Embryonic facial prominence (tissue), 1 donor: Measurements from ENCODE around the gene TTI1.
"Not testable (repeated sequence)": the region's sequence is repeated elsewhere in the genome, so short reads cannot be mapped to it uniquely, and the experiment has no call there.

Experiments used
- DNase-seq: peaks from one replicate; pipeline ENCODE4 v3.0.0-alpha.2; 2016; ENCODE audit errors: extremely low spot score

TTI1 gene

DNA sequence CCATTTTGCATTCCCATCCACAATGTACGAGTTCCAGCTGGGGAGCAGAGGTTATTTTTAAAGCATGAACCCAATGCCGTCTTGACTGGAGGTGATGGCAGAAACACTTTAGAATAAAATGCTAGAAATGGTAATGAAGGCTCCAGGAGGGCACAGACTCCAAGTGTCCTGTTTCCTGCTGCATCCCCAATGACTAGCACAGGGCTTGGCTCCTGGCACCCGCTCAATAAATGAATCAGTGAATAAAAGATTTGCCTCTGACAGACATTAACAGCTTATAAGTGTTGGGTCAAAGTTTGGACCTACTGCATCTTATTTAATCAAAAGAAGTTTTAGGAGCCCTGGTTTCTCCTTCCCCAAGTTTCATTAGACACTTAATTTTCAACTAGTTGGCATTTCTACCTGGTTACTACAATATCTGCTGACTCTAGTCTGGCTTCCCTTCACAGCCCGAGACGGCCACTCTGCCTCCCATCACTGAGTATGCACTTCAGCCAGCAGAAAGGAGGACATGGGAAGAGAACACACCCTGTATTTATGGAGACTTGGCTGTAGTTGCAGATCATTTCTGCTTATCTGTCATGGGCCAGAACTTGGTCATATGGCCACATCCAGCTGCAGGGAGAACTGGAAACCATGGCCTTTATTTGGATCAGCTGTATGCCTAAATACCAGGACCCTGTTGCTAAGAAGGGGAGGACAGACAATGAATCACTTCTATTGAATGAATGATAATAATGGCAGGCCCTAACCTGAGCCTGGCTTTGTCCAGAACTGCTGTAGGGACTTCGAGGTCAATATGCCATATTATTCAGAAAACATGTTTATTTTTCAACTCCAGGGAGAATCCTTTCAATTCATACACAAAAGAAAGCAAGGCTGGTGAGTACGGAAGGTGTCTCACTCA, 63.1 kb downstream of the TTI1 start:
- no peak for DNase-seq

GRCh38 chr20:37968841-37969401, 64.3 kb downstream of the TTI1 start:
- no peak for DNase-seq

DNA sequence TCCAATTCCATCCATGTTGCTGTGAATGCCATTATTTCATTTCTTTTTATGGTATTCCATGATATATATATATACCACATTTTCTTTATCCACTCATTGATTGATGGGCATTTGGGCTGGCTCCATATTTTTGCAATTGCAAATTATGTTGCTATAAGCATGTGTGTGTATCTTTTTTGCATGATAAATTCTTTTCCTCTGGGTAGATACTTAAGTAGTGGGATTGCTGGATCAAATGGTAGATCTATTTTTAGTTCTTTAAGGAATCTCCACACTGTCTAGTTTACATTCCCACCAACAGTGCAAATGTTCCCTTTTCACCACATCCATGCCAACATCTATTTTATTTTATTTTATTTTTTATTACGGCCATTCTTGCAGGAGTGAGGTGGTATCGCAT, 69.8 kb downstream of the TTI1 start:
- not testable (repeated sequence) for DNase-seq

DNA sequence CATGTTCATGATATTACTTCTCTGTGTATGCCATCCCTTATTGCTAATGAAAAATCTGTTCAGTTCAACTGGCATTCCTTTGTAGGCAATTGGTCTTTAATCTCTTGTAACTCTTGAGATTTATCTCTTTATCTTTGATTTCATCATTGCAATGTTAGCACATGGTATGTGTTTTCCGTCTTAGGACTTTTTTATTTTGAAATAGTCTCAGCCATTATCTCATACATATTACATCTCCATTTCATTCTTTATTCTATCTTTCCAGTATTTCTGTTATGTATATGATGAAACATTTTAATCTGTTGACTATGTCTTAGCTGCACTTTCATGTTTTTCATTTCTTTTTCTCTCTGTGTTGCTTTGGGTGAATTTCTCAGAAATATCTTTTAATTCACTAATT, 72.2 kb downstream of the TTI1 start:
- DNase-seq: no peak

DNA sequence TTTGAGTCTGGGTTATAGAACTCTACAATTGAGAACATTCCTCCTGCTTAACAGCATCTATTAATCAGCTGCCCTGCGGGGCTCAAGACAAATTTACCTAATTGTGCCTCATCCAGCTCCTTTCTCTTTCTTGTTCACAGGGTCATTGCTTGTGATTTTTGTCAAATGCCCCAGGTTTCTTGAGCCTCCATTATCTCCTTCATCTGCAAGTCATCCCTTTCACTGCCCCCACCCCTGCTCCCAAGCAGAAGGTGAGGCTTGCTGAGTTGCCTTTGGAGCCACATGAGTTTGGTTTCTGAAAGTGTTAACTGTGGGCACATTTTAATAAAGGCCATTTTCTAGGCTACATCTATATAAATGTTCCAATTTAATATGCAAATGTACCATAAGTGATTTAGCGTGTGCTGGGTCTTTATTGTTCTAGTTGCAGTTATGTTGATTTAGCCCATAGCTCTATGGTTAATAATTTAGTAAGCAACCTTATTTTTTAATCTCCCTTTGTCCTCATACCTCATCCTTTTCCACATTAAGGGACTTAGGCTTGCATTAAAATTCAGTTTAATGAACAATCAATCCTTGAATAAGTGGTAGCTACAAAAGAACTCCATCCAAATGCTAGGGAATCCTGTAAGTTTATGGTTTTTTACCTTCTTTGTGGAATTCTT, 74.3 kb downstream of the TTI1 start:
- DNase-seq: no peak

- DNase-seq: no peak
These were observed 77.1 kb downstream of the TTI1 start for GRCh38 chr20:37956107-37956585.

DNA sequence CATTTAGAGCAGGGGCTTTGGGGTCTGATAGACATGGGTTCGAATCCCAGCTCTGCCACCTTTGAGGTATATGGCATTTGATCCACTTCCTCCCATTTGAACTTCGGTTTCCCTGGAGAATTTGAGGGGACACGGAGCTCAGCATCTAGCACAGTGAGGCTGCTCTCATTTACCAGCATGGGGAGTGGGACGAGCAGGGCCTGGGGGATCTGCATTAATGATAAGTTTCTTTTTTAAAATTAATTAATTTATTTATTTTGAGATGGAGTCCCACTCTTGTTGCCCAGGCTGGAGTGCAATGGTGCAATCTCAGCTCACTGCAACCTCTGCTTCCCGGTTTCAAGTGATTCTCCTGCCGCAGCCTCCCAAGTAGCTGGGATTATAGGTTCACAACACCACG, 77.7 kb downstream of the TTI1 start:
- no peak for DNase-seq

GRCh38 chr20:37954626-37955025, 78.6 kb downstream of the TTI1 start:
- no peak for DNase-seq

GRCh38 chr20:37954190-37954589, 79.1 kb downstream of the TTI1 start:
- no peak for DNase-seq

DNA sequence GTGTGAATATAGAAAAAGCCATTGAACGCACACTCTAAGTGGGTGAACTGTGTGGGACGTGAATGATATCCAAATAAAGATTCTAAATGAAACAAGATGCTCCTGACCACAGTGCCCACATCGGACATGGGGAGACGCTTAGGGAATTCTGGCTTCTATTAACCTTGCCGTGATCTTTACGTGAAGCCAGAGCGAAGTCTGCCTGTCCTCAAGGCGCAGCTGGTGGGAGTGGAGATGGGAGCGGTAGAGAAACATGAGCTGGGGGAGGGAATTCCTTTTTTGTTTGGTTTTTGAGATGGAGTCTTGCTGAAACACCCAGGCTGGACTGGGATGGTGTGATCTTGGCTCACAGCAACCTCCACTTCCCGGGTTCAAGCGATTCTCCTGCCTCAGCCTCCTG, 84.3 kb downstream of the TTI1 start:
- DNase-seq: no peak

- no peak for DNase-seq
These were observed 85.3 kb downstream of the TTI1 start for GRCh38 chr20:37947943-37948342.

- DNase-seq: no peak
These were observed 86.3 kb downstream of the TTI1 start for GRCh38 chr20:37946946-37947345.

DNA sequence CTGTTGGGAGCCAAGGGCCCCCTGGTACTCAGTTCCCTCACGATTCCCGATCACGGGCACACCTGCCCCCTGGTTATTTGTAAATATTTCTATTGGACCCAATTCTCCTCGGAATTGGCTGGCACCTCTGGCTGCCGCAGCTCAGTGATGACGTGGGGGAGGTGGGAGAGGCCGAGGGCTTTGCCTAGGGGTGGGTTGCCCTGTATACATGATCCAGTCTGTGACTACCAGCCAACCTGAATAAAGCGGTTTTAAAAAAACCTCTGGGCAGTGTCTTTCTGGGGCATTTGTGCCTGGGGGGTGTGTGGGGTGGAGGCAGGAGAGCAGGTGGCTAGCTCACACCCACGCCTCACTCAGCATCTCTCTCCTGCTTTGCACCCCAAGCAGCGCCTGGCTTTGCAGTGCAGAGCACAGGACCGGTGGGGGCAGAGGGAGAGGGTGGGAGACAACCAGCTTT, 88.1 kb downstream of the TTI1 start:
- DNase-seq: no peak

DNA sequence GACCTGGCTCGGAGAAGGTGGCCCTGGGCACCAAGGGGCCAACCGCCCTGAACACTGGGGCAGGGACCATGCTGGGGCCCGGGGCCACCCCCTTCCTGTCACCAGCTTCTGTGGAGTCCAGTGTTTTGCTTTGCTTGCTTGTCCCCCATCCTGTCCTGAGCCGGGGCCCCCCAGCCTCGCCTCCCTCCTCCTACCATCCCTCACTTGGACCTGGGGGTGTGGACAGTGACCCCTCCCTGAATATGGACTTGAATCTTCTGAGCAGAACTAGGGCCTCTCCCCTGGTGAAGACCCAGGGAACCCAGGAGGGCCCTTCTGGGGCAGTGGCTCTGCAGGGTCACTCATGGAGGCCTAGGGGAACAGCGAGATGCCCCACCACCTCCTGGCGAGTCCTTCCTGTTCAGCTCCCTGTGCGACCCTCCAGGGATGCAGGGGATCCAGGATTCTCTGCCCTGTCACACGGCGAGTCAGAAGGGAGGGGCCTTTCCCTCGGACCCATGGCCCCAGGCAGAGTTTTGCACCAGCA, 88.7 kb downstream of the TTI1 start:
- no peak for DNase-seq

GRCh38 chr20:37943501-37944455, 89.5 kb downstream of the TTI1 start:
- DNase-seq: no peak

DNA sequence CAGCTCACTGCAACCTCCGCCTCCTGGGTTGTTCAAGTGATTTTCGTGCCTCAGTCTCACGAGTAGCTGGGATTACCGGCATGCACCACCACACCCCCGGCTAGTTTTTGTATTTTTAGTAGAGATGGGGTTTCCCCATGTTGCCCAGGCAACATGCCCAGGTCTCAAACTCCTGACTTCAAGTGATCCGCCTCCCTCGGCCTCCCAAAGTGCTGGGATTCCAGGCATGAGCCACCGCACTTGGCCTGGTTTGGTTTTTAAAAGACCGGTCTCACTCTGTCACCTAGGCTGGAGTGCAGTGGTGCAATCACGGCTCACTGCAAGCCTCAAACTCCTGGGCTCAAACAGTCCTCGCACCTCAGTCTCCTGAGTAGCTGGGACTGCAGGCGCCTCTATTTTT, 90.2 kb downstream of the TTI1 start:
- DNase-seq: no peak

- no peak for DNase-seq
These were observed 91.3 kb downstream of the TTI1 start for GRCh38 chr20:37941992-37942391.

DNA sequence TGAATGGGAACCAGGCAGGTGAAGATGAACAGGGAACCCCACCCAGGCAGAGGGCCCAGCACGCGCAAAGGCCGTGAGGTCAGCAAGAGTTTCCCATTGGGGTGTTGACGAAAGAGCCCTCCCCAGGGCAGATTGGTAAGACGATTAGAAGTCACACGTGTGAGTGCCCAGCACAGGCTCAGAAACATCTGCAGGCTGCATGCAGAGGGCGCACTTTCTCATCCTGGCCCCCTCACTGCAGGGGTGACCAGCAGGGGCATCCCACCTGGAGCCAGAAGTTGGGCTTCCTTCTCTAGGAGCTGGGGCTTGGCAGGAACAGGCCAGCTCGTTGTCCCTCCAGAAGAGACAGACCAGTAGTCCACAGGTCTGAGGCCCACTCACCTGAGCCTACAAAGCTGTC, 91.9 kb downstream of the TTI1 start:
- DNase-seq: no peak

DNA sequence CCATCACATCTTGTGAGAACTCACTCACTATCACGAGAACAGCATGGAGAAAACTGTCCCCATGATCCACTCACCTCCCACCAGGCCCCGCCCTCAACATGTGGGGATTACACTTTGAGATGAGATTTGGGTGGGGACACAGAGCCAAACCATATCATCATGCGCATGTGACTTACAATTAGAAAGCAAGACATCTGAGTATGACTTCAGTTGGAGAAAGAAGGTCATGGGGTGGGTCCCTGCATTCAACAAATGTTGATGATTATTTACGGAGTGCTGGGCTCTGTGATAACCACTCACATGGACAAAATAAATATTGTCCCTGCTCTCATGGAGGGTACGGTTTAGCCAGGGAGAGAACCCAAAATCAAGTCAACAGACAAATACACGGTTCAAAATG, 92.4 kb downstream of the TTI1 start:
- no peak for DNase-seq

- no peak for DNase-seq
These were observed 93.3 kb downstream of the TTI1 start for GRCh38 chr20:37939701-37940560.
